Heart left ventricle (tissue), 13 donors: ENCODE measurements around the gene PKIB.

Experiments
- POLR2A ChIP-seq, 2 donors: fragments of 450-650 bp; IDR thresholded peaks; one replicate each; pipeline ENCODE4 v1.6.1; 2017; ENCODE audit warnings: antibody characterized with exemption in 2 of 2, mild to moderate bottlenecking in 2 of 2, moderate library complexity in 2 of 2
- TF ChIP-seq, protein P1 (sequence below), 12 donors: fragments of 200-600 bp; sonication (generic) in 4 of 12; IDR thresholded peaks; one replicate each; pipeline versions ENCODE4 v1.5.0 to v1.8.0; 2018 to 2022; ENCODE audit warnings: antibody characterized with exemption in 12 of 12, mild to moderate bottlenecking in 5 of 12
- donor health status: ischemic (EF 13 %, LVEDD 7.1; RV severe dilation, severe dysfunction).
- donor health status: DM: no; HTN: yes; CAD: no.
- donor health status: DM: no; HTN: no; CAD: no.
- donor health status: ischemic (EF 25% LVEDD 6.9; RV normal size, moderate dysfunction).
- donor health status: ischemic (EF 25% LVEDD 5.7; RV mildly dilated, moderate dysfunction).
- donor health status: ischemic (EF 35%, LVEDD 5.7; RV mildly dilated, moderate dysfunction).
- donor health status: nonischemic (EF 11% LVEDD 7.7; RV severe dilation, severe dysfunction).
- donor health status: DM: yes; HTN: yes; CAD: no.
- donor health status: PGD.
- donor health status: ischemic (EF 29% LVEDD 5.4; RV normal size, mild dysfunction).
- donor health status: nonischemic (EF 23%, LVEDD 6.1; RV moderate dilation, normal function).

DNA sequence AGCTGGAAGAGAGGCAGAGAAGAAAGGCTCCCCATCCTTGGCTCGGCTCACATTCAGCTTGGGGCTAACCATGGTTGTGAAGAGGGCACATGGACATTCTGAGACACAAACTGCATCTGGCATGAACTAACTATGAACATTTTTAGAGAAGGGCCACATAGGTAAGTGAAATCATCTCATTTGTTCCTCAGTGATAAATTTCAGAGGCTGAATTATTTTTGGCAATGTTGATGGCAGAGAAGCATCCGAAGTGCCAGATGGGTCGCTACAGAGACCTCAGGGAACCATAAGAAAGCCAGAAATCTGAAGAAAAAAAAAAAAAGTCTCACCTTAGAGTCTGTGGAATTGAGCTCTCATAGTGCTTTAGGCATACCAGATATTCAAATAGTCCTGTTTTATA, 120.1 kb downstream of the PKIB start:
- TF ChIP-seq, protein P1, sequence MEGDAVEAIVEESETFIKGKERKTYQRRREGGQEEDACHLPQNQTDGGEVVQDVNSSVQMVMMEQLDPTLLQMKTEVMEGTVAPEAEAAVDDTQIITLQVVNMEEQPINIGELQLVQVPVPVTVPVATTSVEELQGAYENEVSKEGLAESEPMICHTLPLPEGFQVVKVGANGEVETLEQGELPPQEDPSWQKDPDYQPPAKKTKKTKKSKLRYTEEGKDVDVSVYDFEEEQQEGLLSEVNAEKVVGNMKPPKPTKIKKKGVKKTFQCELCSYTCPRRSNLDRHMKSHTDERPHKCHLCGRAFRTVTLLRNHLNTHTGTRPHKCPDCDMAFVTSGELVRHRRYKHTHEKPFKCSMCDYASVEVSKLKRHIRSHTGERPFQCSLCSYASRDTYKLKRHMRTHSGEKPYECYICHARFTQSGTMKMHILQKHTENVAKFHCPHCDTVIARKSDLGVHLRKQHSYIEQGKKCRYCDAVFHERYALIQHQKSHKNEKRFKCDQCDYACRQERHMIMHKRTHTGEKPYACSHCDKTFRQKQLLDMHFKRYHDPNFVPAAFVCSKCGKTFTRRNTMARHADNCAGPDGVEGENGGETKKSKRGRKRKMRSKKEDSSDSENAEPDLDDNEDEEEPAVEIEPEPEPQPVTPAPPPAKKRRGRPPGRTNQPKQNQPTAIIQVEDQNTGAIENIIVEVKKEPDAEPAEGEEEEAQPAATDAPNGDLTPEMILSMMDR (IDR thresholded peaks at IDR 0.05), result no peak
- no peak for TF ChIP-seq POLR2A (IDR thresholded peaks at IDR 0.05)
